Right ventricle myocardium inferior (tissue), 1 donor: ENCODE data around the gene IFITM10. TPM values are rescaled to one million over a fixed set of nuclear protein-coding genes. Genes with fewer than 3 reads are reported as not detected.

Experiments
- ATAC-seq: fragments of 200-7000 bp; cut with Tn5 transposase; one replicate; pipeline ENCODE4 v1.9.1; 2020; ENCODE audit warnings: mild to moderate bottlenecking, moderate library complexity
- DNase-seq: peaks from one replicate; pipeline ENCODE4 v3.0.0; 2021; ENCODE audit errors: missing footprints
- intact Hi-C: fragments of 100-400 bp; cut with DNase I; formaldehyde crosslinking; loops from one replicate; pipeline ENCODE4 v1.11.0; 2022
- long read RNA-seq: library from polyadenylated mRNA; unstranded; transcript quantifications from one replicate; pipeline ENCODE4 v2.0.0, GENCODE V29; 2021
- total RNA-seq: library from RNA; stranded (reverse); fragmentation: NEBNext Ultra II Directional; extraction: Animal tissue kit (Norgen Biotek cat#: 25700); gene quantifications from one replicate; pipeline ENCODE4 v1.2.1, GENCODE V29; 2021
- donor health status: DM: no; HTN: yes; CAD: no; lungs with severe emphysema.

Gene IFITM10
- 0.92 TPM for total RNA-seq
- long read RNA-seq, result 0 reads

DNA sequence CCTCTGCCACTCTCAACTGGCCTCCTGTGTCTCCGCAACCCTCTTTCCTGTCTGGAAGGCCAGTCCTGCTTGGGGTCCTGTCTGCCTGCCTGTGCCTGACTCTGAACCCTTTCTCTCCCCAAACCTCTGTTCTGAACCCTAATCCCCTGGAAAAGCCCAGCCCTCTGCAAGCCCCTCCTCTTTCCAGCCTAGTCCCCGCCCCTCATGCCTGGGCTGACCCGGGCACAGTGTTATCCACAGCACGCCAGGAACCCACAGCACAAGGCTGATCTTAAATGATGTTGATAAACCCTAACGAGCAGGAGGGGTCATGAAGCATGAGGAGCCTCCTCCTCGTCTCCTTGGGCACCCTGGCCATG lies at the start of gene IFITM10:
Gene IFITM10, minus strand, starts transcription at position 115 of the 359 bp plus-strand sequence. CDS start 153 bp downstream, outside the sequence.
- ATAC-seq (peak; percentile 37), DNase-seq (peak; percentile 68)
- intact Hi-C loops, result no loop called here

DNA sequence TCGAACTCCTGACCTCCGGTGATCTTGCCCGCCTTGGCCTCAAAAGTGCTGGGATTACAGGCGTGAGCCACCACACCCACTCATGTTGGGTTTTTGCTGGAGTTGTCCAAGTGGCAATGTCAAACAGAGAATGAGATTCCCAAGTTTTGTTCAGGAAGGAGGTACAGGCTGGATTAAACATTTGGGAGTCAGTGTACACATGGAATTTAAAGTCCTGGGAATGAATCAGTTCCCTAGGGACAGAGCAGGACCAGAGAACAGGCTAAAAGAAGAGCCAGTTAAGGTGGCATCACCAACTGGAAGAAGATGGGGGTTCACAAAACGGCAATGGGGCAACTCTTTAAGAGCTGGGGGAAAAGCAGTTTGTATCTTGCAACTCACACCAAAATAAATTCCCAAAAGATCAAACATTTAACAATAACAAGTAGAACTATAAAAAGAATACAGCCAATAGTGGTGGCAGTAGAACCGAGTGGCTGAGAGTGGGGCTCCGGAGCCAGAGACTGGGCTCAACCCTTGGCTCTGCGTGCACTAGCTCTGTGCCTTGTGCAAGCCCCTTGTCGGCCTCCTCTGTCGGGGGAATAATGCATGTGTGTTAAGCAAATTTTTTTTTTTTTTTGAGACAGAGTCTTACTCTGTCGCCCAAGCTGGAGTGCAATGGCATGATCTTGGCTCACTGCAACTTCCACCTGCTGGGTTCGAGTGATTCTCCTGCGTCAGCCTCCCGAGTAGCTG lies 47.2 kb upstream of the IFITM10 start:
- intact Hi-C loops, result no loop called here
- DNase-seq (no peak), ATAC-seq (no peak)

DNA sequence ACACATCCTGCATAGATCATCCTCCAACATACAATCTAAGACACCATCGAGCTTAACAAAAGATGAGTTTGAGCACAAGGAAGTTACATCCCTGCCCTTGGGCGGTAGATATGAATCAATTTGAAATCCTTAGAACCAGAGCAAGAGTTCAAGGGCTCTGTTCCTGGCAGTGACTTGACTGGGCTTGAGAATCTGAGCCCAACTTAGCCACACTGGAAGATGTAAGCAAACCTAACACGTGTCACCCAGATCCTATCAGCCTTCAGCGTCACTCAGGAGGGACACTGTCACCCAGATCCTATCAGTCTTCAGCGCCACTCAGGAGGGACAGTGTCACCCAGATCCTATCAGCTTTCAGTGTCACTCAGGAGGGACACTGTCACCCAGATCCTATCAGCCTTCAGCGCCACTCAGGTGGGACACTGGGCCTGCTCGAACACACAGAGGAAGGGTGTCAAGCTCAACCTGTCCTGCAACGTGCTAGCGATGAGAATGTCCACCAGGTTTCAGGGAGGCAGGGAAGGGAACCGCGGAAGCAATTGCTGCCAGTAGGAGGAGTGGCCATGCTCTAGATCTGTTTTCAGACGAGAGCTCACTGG lies 46.1 kb upstream of the IFITM10 start:
- DNase-seq (no peak), ATAC-seq (no peak)
- intact Hi-C loops, result no loop called here

DNA sequence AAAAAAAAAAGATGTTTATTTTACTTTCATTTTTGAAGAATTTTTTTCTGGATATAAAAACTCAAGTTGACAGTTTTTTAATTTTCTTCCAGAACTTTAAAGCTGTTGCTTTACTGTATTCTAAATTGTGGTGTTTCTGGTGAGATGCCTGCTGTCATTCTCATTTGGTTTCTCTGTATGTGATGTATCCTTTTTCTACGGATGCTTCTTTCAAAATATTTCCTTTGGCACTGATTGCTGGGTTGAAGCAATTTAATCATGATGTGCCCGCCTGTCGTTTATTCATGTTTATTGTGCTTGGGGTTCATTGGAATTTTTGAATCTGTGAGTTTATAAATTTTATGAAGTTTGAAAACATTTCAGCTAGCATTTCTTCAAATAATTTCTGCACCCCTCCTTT lies 42.7 kb upstream of the IFITM10 start:
- DNase-seq (no peak), ATAC-seq (no peak)
- intact Hi-C loops, result no loop called here

DNA sequence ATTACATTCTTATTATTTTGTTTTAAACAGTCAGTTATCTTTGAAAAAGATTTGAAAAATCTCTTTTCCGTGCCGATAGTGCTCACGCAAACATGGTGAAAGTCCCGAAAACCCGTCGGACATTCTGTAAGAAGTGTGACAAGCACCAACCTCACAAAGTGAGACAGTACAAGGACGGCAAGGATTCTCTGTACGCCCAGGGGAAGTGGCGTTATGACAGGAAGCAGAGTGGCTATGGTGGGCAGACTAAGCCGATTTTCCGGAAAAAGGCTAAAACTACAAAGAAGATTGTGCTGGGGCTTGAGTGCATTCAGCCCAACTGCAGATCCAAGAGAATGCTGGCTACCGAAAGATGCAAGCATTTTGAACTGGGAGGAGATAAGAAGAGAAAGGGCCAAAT lies 42.1 kb upstream of the IFITM10 start:
- DNase-seq (no peak), ATAC-seq (no peak)
- intact Hi-C loops, result no loop called here

DNA sequence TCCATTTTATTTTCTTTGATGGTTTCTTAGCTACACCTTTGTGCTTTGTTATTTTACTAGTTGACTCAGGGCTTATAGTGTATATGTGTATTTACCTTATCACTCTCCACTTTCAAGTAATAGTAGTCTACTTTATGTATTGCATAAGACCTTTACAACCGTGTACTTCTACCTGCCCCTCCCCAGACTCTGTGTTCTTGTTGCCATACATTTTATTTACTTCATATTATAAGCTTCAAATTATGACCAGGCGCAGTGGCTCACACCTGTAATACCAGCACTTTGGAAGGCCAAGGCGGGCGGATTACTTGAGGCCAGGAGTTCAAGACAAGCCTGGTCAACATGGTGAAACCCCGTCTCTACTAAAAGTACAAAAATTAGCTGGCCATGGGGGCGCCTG lies 41.5 kb upstream of the IFITM10 start:
- intact Hi-C loops, result no loop called here
- no peak for ATAC-seq
- no peak for DNase-seq

DNA sequence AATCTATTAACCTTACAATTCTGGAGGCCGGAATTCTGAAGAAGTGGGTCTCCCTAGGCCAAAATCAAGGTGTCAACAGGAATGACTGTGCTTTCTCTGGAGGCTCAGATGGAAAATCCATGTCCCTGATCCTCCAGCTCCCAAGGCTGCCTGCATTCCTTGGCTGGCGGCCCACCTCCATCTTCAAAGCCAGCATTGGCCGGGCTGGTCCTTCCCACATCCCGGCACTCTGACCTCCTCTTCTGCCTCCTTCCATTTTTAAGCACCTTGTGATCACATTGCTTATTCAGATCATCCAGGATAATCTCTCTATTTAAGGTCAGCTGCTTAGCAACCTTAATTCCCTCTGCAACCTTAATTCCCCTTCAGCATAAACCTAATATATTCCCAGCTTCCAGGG lies 36.1 kb upstream of the IFITM10 start:
- intact Hi-C loops, result no loop called here
- no peak for DNase-seq
- ATAC-seq, result no peak

DNA sequence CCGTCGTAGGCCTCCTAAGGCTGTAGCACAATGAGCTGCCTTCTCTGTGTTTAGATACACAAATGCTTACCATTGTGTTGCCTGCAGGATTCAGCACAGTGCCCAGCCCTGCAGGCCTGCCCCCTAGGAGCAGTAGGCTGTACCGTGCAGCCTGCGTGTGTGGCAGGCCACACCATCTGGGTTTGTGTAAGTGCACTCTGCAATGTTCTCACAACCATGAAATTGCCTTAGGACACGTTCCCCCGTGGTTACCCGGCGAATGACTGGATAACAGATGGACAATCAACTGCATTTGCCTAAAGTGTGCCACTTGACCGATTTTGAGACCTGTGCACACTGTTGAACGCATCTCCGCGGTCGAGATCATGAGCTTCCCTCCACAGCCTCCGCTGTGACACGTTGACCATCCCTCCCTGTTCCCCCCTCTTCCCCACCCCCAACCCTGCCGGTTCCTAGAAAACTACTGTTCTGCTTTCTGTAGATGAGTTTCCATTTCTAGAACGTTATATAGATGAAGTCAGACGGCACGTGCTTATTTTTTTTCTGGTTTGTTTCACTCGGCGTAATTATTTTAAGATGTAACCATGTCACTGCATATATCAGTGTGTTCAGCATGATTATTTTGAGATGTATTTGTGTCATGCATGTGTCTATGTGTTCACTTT lies 35.5 kb upstream of the IFITM10 start:
- intact Hi-C loops, result no loop called here

DNA sequence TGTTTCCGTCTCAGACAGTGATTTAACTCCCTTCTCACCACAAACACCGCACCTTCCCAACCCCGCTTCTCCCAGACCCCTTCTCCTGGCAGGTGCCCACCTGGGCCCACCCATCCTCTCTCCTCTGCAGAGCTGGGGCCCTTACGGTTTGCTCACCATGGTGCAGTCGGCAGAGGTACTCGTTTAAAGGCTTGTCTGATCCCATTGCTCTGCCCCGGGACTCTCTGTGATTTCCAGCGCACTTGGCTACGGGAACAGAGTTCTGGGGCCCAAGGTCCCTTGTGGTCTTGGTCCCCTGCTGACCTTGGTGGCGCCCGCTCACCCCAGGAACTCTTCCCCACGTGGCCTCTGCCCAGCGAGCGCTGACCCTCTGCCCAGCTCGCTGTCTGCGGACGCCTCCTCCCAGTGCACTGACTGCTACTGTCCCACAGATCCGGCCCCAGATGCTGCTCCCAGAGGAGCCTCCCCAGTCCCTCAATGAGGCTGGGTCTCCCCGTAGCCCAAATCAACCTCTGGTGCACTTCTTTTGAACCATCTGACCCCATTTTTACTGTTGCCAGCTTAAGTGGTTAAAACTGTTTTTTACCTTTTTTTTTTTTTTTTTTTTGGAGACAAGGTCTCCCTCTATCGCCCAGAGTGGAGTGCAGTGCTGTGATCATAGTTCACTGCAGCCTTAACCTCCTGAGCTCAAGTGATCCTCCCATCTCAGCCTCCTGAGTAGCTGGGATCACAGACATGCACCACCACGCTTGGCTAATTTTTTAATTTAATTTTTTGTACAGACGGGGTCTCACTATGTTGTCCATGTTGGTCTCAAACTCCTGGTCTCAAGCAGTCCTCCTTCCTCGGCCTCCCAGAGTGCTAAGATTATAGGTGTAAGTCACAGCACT lies 34.6 kb upstream of the IFITM10 start:
- DNase-seq, result no peak
- intact Hi-C loops, result no loop called here
- ATAC-seq, result no peak

More for the DNA sequence above, 35.5 kb upstream of the IFITM10 start:
- DNase-seq, result no peak
- ATAC-seq, result no peak

DNA sequence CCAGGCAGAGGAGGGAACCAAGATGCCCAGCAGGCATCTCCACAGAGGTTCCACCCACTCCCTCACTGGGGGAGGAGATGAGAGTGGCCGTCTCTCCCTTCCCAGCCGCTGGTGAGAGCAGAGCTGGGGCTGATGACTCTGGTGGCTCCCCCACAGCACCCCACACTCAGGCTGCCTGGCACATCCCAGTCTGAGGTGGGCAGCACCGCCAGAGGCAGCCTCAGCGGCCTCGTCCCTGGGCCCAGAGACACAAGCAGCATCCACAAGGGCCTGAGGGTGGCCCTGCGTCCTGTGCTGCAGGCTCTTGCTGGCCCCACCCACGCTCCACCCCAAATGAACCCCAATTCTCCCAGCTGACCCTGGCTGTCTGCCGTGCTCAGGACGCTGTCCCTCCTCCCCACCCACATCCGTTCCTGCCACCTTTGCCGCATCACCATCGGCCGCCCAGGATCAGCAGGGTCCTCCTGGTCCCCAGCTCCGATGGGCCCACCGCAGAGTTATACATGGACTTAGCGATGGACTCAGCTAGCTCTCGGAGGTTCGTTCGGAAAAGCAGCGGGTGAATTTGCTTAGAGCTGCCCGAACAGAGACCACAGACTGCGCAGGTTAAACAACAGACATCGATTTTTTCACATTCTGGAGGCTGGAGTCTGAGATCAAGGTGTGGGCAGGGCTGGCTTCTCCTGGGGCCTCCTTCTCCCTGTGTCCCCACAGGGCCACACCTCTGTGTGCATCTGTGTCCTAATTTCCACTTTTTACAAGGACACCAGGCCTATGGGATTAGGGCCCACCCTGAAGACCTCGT lies 33.5 kb upstream of the IFITM10 start:
- intact Hi-C loops, result no loop called here
- ATAC-seq, result no peak

DNA sequence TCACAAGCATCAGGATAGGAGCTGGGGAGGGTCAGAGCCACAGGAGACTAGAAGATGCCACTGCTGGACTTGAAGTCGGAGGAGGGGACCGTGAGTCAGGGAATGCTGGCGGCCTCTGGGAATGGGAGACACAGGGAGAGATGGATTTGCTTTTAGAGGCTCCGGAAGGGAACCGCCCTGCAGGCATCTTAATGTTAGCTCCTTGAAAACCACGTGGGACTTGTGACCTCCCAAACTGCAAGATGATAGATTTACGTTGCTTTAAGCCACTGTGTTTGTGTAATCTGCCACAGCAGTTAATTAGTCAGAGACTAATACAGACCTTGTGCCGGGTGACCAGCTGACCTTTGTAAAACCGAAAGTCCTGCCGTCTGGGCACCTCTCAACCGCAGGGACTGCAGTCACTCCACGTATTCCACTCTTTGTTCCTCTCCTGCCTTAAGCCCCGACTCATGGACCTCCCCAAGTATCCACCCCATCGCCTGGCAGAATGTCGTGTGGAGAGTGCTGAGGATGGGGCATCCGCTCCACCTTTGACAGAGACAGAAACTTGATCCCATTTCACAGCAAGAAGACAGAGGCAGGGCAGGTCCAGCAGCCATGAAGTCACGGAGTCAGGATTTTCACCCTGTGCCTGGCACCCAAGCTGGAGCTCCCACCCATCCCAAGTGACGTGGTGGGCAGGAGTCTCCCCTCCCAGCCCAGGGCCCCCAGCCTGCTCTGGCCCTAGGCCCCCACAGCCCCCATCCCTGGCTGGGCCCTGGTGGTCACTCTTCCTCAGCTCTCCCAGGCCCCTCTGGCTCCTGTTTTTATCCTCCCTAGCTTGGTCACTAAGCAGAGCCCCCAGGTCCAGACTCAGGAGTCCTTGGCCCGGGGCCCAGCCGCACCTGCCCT lies 32.7 kb upstream of the IFITM10 start:
- ATAC-seq, result no peak
- no peak for DNase-seq
- intact Hi-C loops, result no loop called here

More for the DNA sequence above, 33.5 kb upstream of the IFITM10 start:
- DNase-seq, result no peak

DNA sequence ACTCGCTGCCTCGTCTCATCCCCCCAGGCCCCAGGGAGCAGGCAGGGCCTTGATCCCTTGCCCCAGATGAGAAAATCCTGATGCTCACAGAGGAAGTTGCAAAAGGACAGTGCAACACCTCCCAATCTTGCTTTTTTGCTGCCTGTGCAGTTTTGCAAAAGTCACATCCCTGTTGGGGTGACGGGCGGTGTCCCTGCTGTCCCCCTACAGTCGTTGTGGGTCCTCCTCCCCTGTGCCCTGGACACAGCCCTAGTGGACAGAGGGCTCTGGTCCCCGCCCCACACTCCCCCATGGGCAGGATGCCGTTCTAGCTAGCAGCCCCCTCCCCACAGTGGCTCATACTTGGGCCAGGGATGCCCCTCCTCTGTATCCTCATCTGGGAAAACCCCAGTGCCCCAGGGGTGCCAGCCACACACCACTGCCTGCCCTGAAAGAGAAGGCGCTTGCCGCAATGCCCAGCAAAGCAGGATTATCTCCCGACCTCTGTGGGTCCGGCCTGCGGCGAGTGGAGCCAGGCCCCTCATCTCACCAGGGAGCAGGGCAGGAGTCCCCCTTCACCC lies 31.7 kb upstream of the IFITM10 start:
- DNase-seq (no peak), ATAC-seq (no peak)
- intact Hi-C loops, result no loop called here

DNA sequence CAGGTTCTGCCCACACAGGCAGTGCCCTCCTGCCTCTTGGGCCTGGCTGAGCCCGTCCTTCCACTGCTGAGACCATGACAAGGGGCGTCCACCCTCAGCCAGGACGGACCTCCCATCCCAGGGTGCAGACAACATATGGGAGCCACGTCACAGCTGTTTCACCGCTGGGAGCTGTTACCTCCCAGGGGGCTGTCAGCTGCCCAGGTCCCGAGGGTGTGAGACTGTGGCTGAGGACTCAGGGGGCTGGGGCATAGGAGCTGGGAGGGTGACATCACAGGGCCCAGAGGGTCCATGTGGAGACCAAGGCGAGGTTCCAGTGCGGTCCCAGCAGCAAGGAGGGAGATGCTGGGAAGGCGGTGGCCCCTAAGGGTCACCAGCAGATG lies 31.2 kb upstream of the IFITM10 start:
- ATAC-seq, result no peak
- DNase-seq, result no peak
- intact Hi-C loops, result no loop called here

DNA sequence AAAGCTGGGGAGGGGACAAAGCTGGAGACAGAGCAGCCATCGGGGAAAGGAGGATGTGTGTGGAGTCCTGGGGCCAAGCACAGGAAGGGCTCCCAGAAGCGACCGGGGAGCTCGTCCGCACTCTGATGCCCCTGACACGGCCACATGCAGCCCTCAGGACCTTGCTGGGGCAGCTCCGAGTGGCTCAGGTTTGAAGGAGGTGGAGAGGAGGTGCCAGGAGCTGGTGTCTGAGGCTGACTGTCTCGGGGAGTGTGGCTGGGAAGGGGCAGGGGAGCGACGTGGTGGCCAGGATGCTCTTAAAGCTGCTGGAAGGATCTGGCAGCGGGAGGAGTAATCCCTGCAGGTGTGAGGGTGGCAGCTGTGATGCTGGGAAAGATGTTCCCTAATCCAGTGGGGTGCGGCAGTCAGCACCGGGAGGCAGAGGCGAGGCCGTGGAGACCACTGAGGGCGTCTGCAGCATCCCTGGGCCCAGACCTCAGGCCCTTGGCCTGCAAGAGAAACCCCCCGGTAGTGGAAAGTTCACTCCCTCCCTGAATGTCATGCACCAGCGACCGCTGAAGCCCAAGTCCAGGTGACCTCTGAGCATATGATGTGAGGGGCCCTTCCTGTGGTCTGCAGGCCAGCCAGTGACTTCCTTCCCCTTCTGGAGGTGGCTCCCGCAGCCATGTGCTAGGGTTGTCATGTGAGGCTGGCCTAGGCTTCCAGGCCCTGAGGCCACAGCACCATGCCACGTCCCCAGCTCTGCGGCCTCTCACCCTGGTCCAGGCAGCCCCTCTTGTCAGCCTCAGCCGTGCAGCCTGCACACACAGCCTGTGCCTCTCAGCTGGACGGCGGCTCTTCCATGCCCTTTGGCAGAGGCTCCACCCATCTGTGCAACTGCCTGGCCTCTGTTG lies 30.6 kb upstream of the IFITM10 start:
- peak; percentile 57 for ATAC-seq
- DNase-seq, result no peak
- intact Hi-C loops, result no loop called here

DNA sequence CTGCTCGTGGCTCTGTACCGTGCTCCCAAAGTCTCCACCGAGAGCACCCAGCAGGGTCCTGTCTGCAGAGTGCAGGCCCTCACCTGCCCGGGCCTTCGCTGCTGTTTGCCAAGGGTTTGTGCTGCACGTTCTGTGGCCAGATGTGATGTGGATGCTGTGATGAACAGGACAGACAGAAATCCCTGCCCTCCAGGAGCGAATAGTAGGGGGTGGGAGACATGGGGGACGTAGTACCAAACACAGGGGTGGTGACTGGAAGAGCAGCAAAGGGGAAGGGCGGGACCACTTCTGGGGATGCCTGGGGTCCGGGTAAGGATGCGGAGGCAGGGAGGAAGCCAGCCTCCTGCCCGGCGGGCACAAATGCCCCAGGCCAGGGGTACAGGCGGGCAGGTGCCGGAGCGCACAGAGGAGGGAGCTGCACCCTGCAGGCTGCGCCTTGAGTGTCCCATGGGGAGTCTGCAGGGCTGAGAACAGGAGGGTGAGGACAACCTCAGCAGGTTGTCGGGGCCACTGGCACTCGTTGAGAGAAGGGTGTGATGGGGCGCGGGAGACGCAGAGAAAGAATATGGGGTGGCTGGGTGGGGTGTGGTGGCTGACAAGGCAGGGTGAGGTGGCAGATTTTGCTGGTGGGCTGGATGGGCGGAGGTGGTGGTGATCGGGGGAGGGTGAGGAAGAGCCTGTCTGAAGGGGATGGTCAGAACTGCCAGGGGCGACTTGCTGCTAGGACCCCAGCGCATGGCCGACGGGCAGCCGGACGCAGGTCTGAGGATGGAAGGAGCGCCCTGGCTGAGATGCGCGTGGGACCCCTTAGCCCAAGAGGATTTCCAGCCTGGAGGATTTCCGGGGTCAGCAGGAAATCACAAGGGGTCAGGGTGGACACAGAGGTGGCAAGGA lies 29.7 kb upstream of the IFITM10 start:
- ATAC-seq, result no peak
- intact Hi-C loops, result no loop called here
- no peak for DNase-seq
